Prostate gland (tissue), 2 donors: Measurements from ENCODE around the gene ARHGEF12.

Experiments used
- CTCF ChIP-seq, 4 experiments: fragments of 200-600 bp in 2 of 4; fragments of 450-650 bp in 2 of 4; sonication (generic) in 2 of 4; IDR thresholded peaks; 1 replicate in 3 of 4; 2 replicates in 1 of 4; pipeline ENCODE4 v1.5.1; 2016 to 2019; ENCODE audit warnings: antibody characterized with exemption in 4 of 4, mild to moderate bottlenecking in 2 of 4, moderate library complexity in 2 of 4
- POLR2A ChIP-seq: fragments of 450-650 bp; IDR thresholded peaks from one replicate; pipeline ENCODE4 v1.6.1; 2016; ENCODE audit warnings: antibody characterized with exemption, mild to moderate bottlenecking
- POLR2AphosphoS5 ChIP-seq: sonication (generic); formaldehyde crosslinking; IDR thresholded peaks from one replicate; pipeline ENCODE4 v1.6.1; 2017; ENCODE audit warnings: antibody characterized with exemption

GRCh38 chr11:120510406-120511115 lies 174.3 kb downstream of the ARHGEF12 start:
- TF ChIP-seq CTCF (IDR thresholded peaks at IDR 0.05) (no peak), POLR2A (no peak), POLR2AphosphoS5 (no peak)
